Measurements from ENCODE around the gene GSTO2.

GSTO2 gene

GRCh38 chr10:104251443-104251842, 17.5 kb upstream of the GSTO2 start:
- Histone ChIP-seq H3K4me3 (ENCODE audit: low read depth, low read length) (no peak overlapping the region), H3K4me1 (ENCODE audit: control insufficient read depth, insufficient read depth, low read length) (peaks cover 24% of the 10 kb centered on the region), H3K9me3 (ENCODE audit: control insufficient read depth, insufficient read depth, low read depth, low read length) (no peaks in the 10 kb centered on the region), H3K36me3 (ENCODE audit: control insufficient read depth in 2 of 2, insufficient read depth in 1 of 2, low read length in 2 of 2) (peaks cover 0 to 3% of the 10 kb centered on the region in 2 experiments; a peak in 1 of 3 replicates), H3K27ac (ENCODE audit: extremely low read depth, low read depth, low read length) (no peak overlapping the region)
- TF ChIP-seq ZNF521 (tag by site-specific recombination; IDR thresholded peaks at IDR 0.05) (no peak), ZIC2 (tag by site-specific recombination; IDR thresholded peaks at IDR 0.05) (no peak), ZNF664 (tag by site-specific recombination; IDR thresholded peaks at IDR 0.05) (peak; percentile 67), ZBTB11 (tag by site-specific recombination; conservative IDR thresholded peaks at IDR 0.05; ENCODE audit: low read depth) (no peak), ZNF16 (tag by site-specific recombination; IDR thresholded peaks at IDR 0.05; ENCODE audit: low read depth) (no peak), ZBTB17 (tag by site-specific recombination; IDR thresholded peaks at IDR 0.05) (no peak)
- CTCF ChIA-PET, result no interaction called here
- POLR2A ChIA-PET, result no interaction called here

- Histone ChIP-seq H3K36me3 (ENCODE audit: control insufficient read depth in 2 of 2, insufficient read depth in 1 of 2, low read length in 2 of 2) (peaks cover 3 to 11% of the 10 kb centered on the region in 2 experiments), H3K9me3 (ENCODE audit: control insufficient read depth, insufficient read depth, low read depth, low read length) (no peaks in the 10 kb centered on the region), H3K4me3 (ENCODE audit: low read depth, low read length) (no peak overlapping the region), H3K4me1 (ENCODE audit: control insufficient read depth, insufficient read depth, low read length) (peaks cover 24% of the 10 kb centered on the region), H3K27ac (ENCODE audit: extremely low read depth, low read depth, low read length) (no peak overlapping the region; the same call in 1 of the 2 replicates)
- TF ChIP-seq ZNF600 (tag by site-specific recombination; IDR thresholded peaks at IDR 0.05), result peak; percentile 15; the same call in 1 of the 2 replicates
- no peak for TF ChIP-seq KLF9 (tag by site-specific recombination; IDR thresholded peaks at IDR 0.05; ENCODE audit: low read depth)
- TF ChIP-seq ZNF324 (tag by site-specific recombination; IDR thresholded peaks at IDR 0.05), result no peak
- TF ChIP-seq ZNF350 (tag by site-specific recombination; IDR thresholded peaks at IDR 0.05), result peak; percentile 87
- 0 out of 2 replicates have a peak, but pooled peaks have one; percentile 5 for TF ChIP-seq GLIS1 (tag by site-specific recombination; IDR thresholded peaks at IDR 0.05)
- peak; percentile 79; the same call in 1 of the 2 replicates for TF ChIP-seq ZNF610 (tag by site-specific recombination; IDR thresholded peaks at IDR 0.05; ENCODE audit: borderline replicate concordance)
- 0 out of 2 replicates have a peak, but pooled peaks have one; percentile 55 for TF ChIP-seq ZNF548 (tag by site-specific recombination; IDR thresholded peaks at IDR 0.05)
- TF ChIP-seq MZF1 (tag by site-specific recombination; IDR thresholded peaks at IDR 0.05; ENCODE audit: borderline replicate concordance), result 0 out of 2 replicates have a peak, but pooled peaks have one; percentile 2
- peak; percentile 23; the same call in 1 of the 2 replicates for TF ChIP-seq ZBTB48 (tag by site-specific recombination; IDR thresholded peaks at IDR 0.05)
- TF ChIP-seq ZNF248 (tag by site-specific recombination; IDR thresholded peaks at IDR 0.05), result no peak
- ChIA-PET POLR2A (interaction anchor here (0.9 to 4.4 kb wide), 2 partner anchors 16 to 20 kb away, joined by 3 to 44 read pairs; partner anchors contain the start of gene GSTO2), CTCF (interaction anchor here (1.6 kb wide), 1 partner anchor 22 kb away, joined by 4 read pairs; no protein-coding TSS in a partner anchor)
Observed at GRCh38 chr10:104252368-104252767, 16.6 kb upstream of the GSTO2 start.

- ChIA-PET CTCF (interaction anchor here (0.6 to 1.9 kb wide), 5 partner anchors 22 to 368 kb away, joined by 3 to 6 read pairs (median 3); partner anchors contain the start of gene SFR1), POLR2A (interaction anchor here (0.9 to 4.4 kb wide), 3 partner anchors 15 to 21 kb away, joined by 3 to 44 read pairs (median 16); partner anchors contain the start of genes CFAP43 and GSTO2)
- Histone ChIP-seq H3K4me3 (ENCODE audit: low read depth, low read length) (no peak overlapping the region), H3K36me3 (ENCODE audit: control insufficient read depth in 2 of 2, insufficient read depth in 1 of 2, low read length in 2 of 2) (peaks cover 10 to 17% of the 10 kb centered on the region in 2 experiments), H3K4me1 (ENCODE audit: control insufficient read depth, insufficient read depth, low read length) (peaks cover 24% of the 10 kb centered on the region), H3K27ac (ENCODE audit: extremely low read depth, low read depth, low read length) (no peak overlapping the region; the same call in 1 of the 2 replicates), H3K9me3 (ENCODE audit: control insufficient read depth, insufficient read depth, low read depth, low read length) (no peaks in the 10 kb centered on the region)
- TF ChIP-seq ZNF549 (tag by site-specific recombination; IDR thresholded peaks at IDR 0.05) (no peak), INSM2 (tag by site-specific recombination; IDR thresholded peaks at IDR 0.05) (no peak), ZNF704 (tag by site-specific recombination; IDR thresholded peaks at IDR 0.05) (no peak), ZNF132 (tag by site-specific recombination; IDR thresholded peaks at IDR 0.05; ENCODE audit: borderline replicate concordance) (no peak), OSR2 (tag by site-specific recombination; IDR thresholded peaks at IDR 0.05) (no peak), ZSCAN16 (tag by site-specific recombination; IDR thresholded peaks at IDR 0.05) (no peak), YY1 (tag by site-specific recombination; IDR thresholded peaks at IDR 0.05) (no peak), CTCF (tag by site-specific recombination; IDR thresholded peaks at IDR 0.05) (no peak), BCL11B (tag by site-specific recombination; IDR thresholded peaks at IDR 0.05; ENCODE audit: low read depth) (no peak)
Observed at GRCh38 chr10:104253106-104253505, 15.9 kb upstream of the GSTO2 start.
